MM.1S (cell line): ENCODE data around the gene ZG16B.

Experiments
- DNase-seq: peaks from one replicate; pipeline ENCODE4 v3.0.0-alpha.2; 2015
- H2AFZ ChIP-seq: fragments of 300-600 bp; sonication (generic); 2 replicates; pipeline ENCODE4 v1.6.0; 2016; ENCODE audit warnings: antibody characterized with exemption, low read length
- H3F3A ChIP-seq: fragments of 300-600 bp; sonication (generic); 2 replicates; pipeline ENCODE4 v1.6.1; 2016; ENCODE audit warnings: mild to moderate bottlenecking, antibody characterized with exemption, low read length, moderate library complexity, mixed read lengths; ENCODE audit not compliant: insufficient read depth
- H3K27ac ChIP-seq: fragments of 300-600 bp; sonication (generic); 2 replicates; pipeline ENCODE4 v1.5.1; 2016; ENCODE audit warnings: mild to moderate bottlenecking, low read length
- H3K27me3 ChIP-seq: fragments of 300-600 bp; sonication (generic); replicated peaks from 2 replicates; pipeline ENCODE4 v1.6.0; 2016; ENCODE audit warnings: low read length; ENCODE audit not compliant: insufficient read depth
- H3K36me3 ChIP-seq: fragments of 300-600 bp; sonication (generic); replicated peaks from 2 replicates; pipeline ENCODE4 v1.6.1; 2016; ENCODE audit warnings: mild to moderate bottlenecking, low read length, mixed read lengths; ENCODE audit not compliant: insufficient read depth
- H3K4me1 ChIP-seq: fragments of 300-600 bp; sonication (generic); 2 replicates; pipeline ENCODE4 v1.6.1; 2016; ENCODE audit warnings: low read length, mixed read lengths
- H3K4me2 ChIP-seq: fragments of 300-600 bp; sonication (generic); 2 replicates; pipeline ENCODE4 v1.6.0; 2016; ENCODE audit warnings: low read depth, low read length
- H3K4me3 ChIP-seq: fragments of 300-600 bp; sonication (generic); 2 replicates; pipeline ENCODE4 v1.5.1; 2016; ENCODE audit warnings: low read length, mixed read lengths
- H3K79me2 ChIP-seq: fragments of 300-600 bp; sonication (generic); 2 replicates; pipeline ENCODE4 v1.6.1; 2016; ENCODE audit warnings: mixed run types, low read length, mixed read lengths
- H3K9ac ChIP-seq: fragments of 300-600 bp; sonication (generic); 2 replicates; pipeline ENCODE4 v1.6.1; 2016; ENCODE audit warnings: low read length, mixed read lengths
- H3K9me2 ChIP-seq: fragments of 300-600 bp; sonication (generic); replicated peaks from 2 replicates; pipeline ENCODE4 v1.6.1; 2016; ENCODE audit warnings: mild to moderate bottlenecking, low read length, mixed read lengths; ENCODE audit not compliant: insufficient read depth
- H3K9me3 ChIP-seq: fragments of 300-600 bp; sonication (generic); replicated peaks from 2 replicates; pipeline ENCODE4 v1.6.1; 2016; ENCODE audit warnings: mild to moderate bottlenecking, low read length, mixed read lengths; ENCODE audit not compliant: insufficient read depth
- H4K20me1 ChIP-seq: fragments of 300-600 bp; sonication (generic); 2 replicates; pipeline ENCODE4 v1.6.1; 2016; ENCODE audit warnings: mild to moderate bottlenecking, low read length, moderate library complexity, mixed read lengths; ENCODE audit not compliant: insufficient read depth
- EZH2 ChIP-seq: fragments of 300-600 bp; sonication (generic); optimal IDR thresholded peaks from 2 replicates; pipeline ENCODE3; 2017; ENCODE audit warnings: low read depth, mild to moderate bottlenecking, antibody characterized with exemption, low read length, mixed read lengths
- EZH2phosphoT487 ChIP-seq: fragments of 300-600 bp; sonication (generic); IDR thresholded peaks from 2 replicates; pipeline ENCODE4 v1.6.1; 2018; ENCODE audit warnings: antibody characterized with exemption, low read length
- TF ChIP-seq, protein P1 (sequence below): fragments of 300-600 bp; sonication (generic); IDR thresholded peaks from 2 replicates; pipeline ENCODE4 v1.5.1; 2016; ENCODE audit warnings: antibody characterized with exemption, low read length, mixed read lengths

ZG16B gene

GRCh38 chr16:2817340-2818271, 12.5 kb upstream of the ZG16B start:
- Histone ChIP-seq H3K27me3 (peaks cover 92% of the 10 kb centered on the region), H3K4me2 (no peak overlapping the region), H3K4me1 (no peaks in the 10 kb centered on the region), H4K20me1 (no peaks in the 10 kb centered on the region), H3F3A (no peaks in the 10 kb centered on the region), H3K79me2 (no peaks in the 10 kb centered on the region), H3K36me3 (no peaks in the 10 kb centered on the region), H3K9ac (no peak overlapping the region), H3K9me2 (no peaks in the 10 kb centered on the region), H3K4me3 (no peak overlapping the region), H3K9me3 (no peaks in the 10 kb centered on the region), H3K27ac (no peak overlapping the region), H2AFZ (no peak overlapping the region)
- TF ChIP-seq, protein P1, sequence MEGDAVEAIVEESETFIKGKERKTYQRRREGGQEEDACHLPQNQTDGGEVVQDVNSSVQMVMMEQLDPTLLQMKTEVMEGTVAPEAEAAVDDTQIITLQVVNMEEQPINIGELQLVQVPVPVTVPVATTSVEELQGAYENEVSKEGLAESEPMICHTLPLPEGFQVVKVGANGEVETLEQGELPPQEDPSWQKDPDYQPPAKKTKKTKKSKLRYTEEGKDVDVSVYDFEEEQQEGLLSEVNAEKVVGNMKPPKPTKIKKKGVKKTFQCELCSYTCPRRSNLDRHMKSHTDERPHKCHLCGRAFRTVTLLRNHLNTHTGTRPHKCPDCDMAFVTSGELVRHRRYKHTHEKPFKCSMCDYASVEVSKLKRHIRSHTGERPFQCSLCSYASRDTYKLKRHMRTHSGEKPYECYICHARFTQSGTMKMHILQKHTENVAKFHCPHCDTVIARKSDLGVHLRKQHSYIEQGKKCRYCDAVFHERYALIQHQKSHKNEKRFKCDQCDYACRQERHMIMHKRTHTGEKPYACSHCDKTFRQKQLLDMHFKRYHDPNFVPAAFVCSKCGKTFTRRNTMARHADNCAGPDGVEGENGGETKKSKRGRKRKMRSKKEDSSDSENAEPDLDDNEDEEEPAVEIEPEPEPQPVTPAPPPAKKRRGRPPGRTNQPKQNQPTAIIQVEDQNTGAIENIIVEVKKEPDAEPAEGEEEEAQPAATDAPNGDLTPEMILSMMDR, result no peak
- DNase-seq, result no peak

DNA sequence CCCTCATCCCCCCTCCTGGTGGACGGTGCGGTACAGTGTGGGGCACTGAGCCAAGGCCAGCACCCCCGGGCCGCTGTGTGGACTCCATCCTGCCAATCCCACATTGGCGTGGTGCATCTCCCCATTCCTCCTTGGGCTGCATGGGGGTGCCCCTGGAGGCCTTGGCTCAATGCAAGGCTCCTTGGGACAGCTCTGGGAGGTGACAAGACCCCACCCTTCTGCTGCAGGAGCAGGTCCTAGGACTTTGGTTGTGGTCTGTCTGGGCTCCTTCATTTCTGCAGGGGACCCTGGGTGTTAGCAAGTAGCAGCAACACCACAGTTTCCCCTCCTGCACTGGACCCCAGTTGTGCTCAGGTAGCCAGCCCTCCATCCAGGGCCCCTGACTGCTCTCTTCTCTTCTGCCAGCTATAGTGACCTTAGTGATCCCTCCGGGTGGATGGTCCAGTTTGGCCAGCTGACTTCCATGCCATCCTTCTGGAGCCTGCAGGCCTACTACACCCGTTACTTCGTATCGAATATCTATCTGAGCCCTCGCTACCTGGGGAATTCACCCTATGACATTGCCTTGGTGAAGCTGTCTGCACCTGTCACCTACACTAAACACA, 11.7 kb upstream of the ZG16B start:
- no peaks in the 10 kb centered on the region for H3K9me3 ChIP-seq
- no peaks in the 10 kb centered on the region for H4K20me1 ChIP-seq
- DNase-seq, result no peak
- no peak overlapping the region for H3K27ac ChIP-seq
- TF ChIP-seq EZH2phosphoT487 (no peak), EZH2 (no peak)
- TF ChIP-seq, protein P1, result no peak
- no peaks in the 10 kb centered on the region for H3K79me2 ChIP-seq
- H3F3A ChIP-seq, result no peaks in the 10 kb centered on the region
- H3K4me3 ChIP-seq, result no peak overlapping the region
- no peak overlapping the region for H3K9ac ChIP-seq
- H3K27me3 ChIP-seq, result peaks cover 96% of the 10 kb centered on the region
- no peak overlapping the region for H3K4me2 ChIP-seq
- no peaks in the 10 kb centered on the region for H3K4me1 ChIP-seq
- H2AFZ ChIP-seq, result no peak overlapping the region
- no peaks in the 10 kb centered on the region for H3K36me3 ChIP-seq
- no peaks in the 10 kb centered on the region for H3K9me2 ChIP-seq

- Histone ChIP-seq H3K4me3 (no peak overlapping the region), H3K4me1 (no peaks in the 10 kb centered on the region), H3K36me3 (no peaks in the 10 kb centered on the region), H3K9me2 (no peaks in the 10 kb centered on the region), H4K20me1 (no peaks in the 10 kb centered on the region), H3K27me3 (peaks cover 97% of the 10 kb centered on the region), H3F3A (no peaks in the 10 kb centered on the region), H3K27ac (no peak overlapping the region), H3K79me2 (no peaks in the 10 kb centered on the region), H3K9ac (no peak overlapping the region), H2AFZ (no peak overlapping the region), H3K9me3 (no peaks in the 10 kb centered on the region), H3K4me2 (no peak overlapping the region)
- TF ChIP-seq, protein P1, result no peak
- TF ChIP-seq EZH2phosphoT487 (no peak), EZH2 (no peak)
- DNase-seq, result no peak
These were observed 10.7 kb upstream of the ZG16B start for GRCh38 chr16:2819179-2819938.
